Measurements from ENCODE around the gene SNRNP40. TPM values are rescaled to one million over a fixed set of nuclear protein-coding genes. Genes with fewer than 3 reads are reported as not detected.

SNRNP40 gene
- total RNA-seq (10 to 100 TPM in 5 of 6 donors, 1 to 10 TPM in 1; 9.4 to 17.3 (median 15.5) TPM), polyA plus RNA-seq (10 to 100 TPM in 1 of 2 donors, 1 to 10 TPM in 1; 8.7 to 20.5 TPM)

GRCh38 chr1:31296486-31297276 lies at the start of gene SNRNP40, which contains the start of gene ZCCHC17:
TSS of gene SNRNP40 (minus strand) at chr1:31296788. CDS start at chr1:31296751, 37 bp downstream.
TSS of gene ZCCHC17 (plus strand) at chr1:31297032. CDS start at chr1:31310099, 13,067 bp downstream.
- intact Hi-C loops (cut with DNase I), result no loop called here
- Histone ChIP-seq H3K27ac (peak within 1 kb of the TSS; percentile 70 to 82 (median 78)), H3K27me3 (no peaks in the 10 kb centered on the region), H3K4me3 (peak within 1 kb of the TSS; percentile 79 to 99 (median 96)), H3K9me3 (no peaks in the 10 kb centered on the region), H3K36me3 (peaks cover 0 to 10% (median 0%) of the 10 kb centered on the region in 3 donors), H3K4me1 (peaks cover 0 to 19% (median 6%) of the 10 kb centered on the region in 3 donors)
- FAIRE-seq, result peak; percentile 98
- ATAC-seq, result peak; percentile 98 to 99 (median 99)
- 0 to 1% methylated on average over 53 of the region's 53 CpGs for WGBS, 2 donors
- TF ChIP-seq, protein P1, sequence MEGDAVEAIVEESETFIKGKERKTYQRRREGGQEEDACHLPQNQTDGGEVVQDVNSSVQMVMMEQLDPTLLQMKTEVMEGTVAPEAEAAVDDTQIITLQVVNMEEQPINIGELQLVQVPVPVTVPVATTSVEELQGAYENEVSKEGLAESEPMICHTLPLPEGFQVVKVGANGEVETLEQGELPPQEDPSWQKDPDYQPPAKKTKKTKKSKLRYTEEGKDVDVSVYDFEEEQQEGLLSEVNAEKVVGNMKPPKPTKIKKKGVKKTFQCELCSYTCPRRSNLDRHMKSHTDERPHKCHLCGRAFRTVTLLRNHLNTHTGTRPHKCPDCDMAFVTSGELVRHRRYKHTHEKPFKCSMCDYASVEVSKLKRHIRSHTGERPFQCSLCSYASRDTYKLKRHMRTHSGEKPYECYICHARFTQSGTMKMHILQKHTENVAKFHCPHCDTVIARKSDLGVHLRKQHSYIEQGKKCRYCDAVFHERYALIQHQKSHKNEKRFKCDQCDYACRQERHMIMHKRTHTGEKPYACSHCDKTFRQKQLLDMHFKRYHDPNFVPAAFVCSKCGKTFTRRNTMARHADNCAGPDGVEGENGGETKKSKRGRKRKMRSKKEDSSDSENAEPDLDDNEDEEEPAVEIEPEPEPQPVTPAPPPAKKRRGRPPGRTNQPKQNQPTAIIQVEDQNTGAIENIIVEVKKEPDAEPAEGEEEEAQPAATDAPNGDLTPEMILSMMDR (IDR thresholded peaks at IDR 0.05), result no peak
- DNase-seq, result peak; percentile 86 to 96 (median 95)

GRCh38 chr1:31345635-31346034 lies 49.0 kb upstream of the SNRNP40 start:
- no peak overlapping the region for H3K27ac ChIP-seq
- no peaks in the 10 kb centered on the region for H3K27me3 ChIP-seq
- DNase-seq (no peak), ATAC-seq (no peak), FAIRE-seq (no peak)
- no peak overlapping the region for H3K4me3 ChIP-seq
- peaks cover 0 to 8% (median 0%) of the 10 kb centered on the region in 3 donors for H3K36me3 ChIP-seq
- 89 to 96% methylated on average over 2 of the region's 2 CpGs for WGBS, 2 donors
- H3K4me1 ChIP-seq, result no peaks in the 10 kb centered on the region
- H3K9me3 ChIP-seq, result no peaks in the 10 kb centered on the region
- intact Hi-C loops (cut with DNase I), result no loop called here
- TF ChIP-seq, protein P1 (IDR thresholded peaks at IDR 0.05), result no peak

DNA sequence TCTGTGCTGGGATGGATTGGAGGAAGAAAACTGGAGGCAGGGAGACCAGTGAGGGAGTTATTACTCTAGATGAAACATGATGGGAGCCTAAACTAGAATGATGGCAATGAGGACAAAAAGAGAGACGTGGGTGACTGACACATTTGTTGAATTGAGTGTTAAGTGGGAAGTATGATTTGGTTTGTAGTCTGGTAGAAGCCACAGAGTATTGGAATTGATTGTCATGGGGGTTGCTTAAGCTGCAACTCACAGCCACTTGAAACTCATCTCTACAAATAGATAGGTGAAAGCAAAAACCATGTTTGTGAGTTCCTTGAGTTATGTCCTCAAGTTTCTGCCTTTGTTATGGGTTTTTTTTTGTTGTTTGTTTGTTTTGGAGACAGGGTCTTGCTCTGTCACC lies 47.9 kb upstream of the SNRNP40 start:
- ATAC-seq (no peak), FAIRE-seq (no peak), DNase-seq (no peak)
- intact Hi-C loops (cut with DNase I), result no loop called here
- Histone ChIP-seq H3K9me3 (no peaks in the 10 kb centered on the region), H3K27ac (no peak overlapping the region), H3K27me3 (no peaks in the 10 kb centered on the region), H3K4me1 (no peaks in the 10 kb centered on the region), H3K4me3 (no peak overlapping the region), H3K36me3 (peaks cover 0 to 2% (median 0%) of the 10 kb centered on the region in 3 donors)
- 0 to 45% methylated on average over 1 of the region's 1 CpG for WGBS, 2 donors
- TF ChIP-seq, protein P1 (IDR thresholded peaks at IDR 0.05), result no peak

DNA sequence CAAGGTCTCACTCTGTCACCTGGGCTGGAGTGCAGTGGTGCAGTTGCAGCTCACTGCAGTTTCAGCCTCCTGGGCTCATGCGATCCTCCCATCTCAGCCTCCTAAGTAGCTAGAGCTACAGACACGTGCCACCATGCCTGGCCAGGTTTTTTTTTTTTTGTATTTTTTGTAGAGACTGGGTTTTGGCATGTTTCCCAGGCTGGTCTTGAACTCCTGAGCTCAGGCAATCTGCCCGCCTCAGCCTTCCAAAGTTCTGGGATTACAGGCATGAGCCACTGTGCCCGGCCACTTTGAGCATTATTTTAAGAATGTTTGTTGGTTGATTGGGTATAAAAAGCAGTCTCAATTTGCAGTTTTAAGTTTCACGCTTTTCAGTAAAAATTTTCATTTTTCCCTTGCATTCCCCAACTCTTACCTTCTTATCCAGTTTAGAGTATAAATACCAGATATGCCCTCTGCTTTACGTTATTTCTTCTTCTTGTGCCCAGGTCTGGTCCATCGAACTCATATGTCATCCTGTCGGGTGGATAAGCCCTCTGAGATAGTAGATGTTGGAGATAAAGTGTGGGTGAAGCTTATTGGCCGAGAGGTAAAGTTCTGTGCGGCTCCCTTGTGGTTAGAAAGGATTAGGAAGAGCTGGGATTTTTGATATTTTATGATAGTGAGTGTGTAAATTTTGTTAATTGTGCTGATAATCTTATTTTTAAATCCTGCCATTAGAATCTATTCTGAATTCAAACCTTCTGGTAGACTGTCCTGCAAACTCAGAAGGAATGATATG lies 40.3 kb upstream of the SNRNP40 start:
- no peaks in the 10 kb centered on the region for H3K27me3 ChIP-seq
- 74 to 78% methylated on average over 10 of the region's 10 CpGs for WGBS, 2 donors
- H3K9me3 ChIP-seq, result no peaks in the 10 kb centered on the region
- intact Hi-C loops (cut with DNase I), result loop anchor here in 1 of 3 donors (10.0 kb wide), 1 partner anchor 142 kb away; no protein-coding TSS in a partner anchor
- FAIRE-seq (no peak), DNase-seq (no peak), ATAC-seq (no peak)
- H3K36me3 ChIP-seq, result no peaks in the 10 kb centered on the region
- H3K4me3 ChIP-seq, result no peak overlapping the region
- TF ChIP-seq, protein P1 (IDR thresholded peaks at IDR 0.05), result no peak
- H3K4me1 ChIP-seq, result no peaks in the 10 kb centered on the region
- no peak overlapping the region for H3K27ac ChIP-seq

Measured in pancreas (tissue), 10 donors.